Measurements from ENCODE around the gene UPF2.

Gene UPF2

GRCh38 chr10:11870461-11870780, 172.2 kb downstream of the UPF2 start:
- no peak for DNase-seq (ENCODE audit: low read depth in 2 of 2, low spot score in 1 of 2)

All from stimulated activated CD8-positive, alpha-beta memory T cell treated with anti-CD3 and anti-CD28 coated beads, Interleukin-4, amount 100 ng/mL, for 1 hour (primary cell).